Measurements from ENCODE around the gene HPSE2.
A peak's percentile ranks its signal among the peaks of the same experiment; 100 is the strongest.

The HPSE2 gene

DNA sequence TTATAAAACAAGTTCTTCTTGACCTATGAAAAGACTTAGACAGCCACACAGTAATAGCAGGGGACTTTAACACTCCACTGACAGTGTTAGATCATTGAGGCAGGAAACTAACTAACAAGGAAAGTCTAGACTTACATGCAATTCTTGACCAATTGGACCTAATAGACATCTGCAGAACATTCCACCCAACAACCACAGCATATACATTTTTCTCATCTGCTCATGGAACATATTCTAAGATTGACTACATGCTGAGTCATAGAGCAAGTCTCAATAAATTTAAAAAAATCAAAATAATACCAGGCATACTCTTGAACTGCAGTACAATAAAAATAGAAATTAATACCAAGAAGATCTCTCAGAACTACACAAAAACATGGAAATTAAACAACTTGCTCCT, 569.4 kb downstream of the HPSE2 start:
- DNase-seq: no peak

GRCh38 chr10:98664329-98665042, 571.2 kb downstream of the HPSE2 start:
- peak; percentile 12 for DNase-seq

DNA sequence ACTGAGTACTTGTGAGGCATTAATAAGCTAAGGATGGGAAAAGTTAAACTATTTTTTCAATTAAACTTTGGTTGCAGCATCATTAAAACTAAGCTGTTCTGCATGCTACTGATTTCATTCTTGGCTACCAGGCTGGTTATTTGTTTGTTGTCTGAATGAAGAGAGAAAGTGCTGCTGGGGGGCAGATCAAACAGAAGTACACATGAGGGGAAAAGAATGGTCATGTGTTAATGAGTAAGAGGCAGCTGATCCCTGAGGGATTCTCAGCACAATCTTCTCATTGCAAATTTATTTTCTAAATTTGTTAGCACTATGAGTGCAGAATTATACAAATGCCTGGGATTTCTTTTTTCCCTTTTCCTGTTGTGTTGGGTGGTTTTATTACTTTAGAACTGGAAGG, 575.7 kb downstream of the HPSE2 start:
- no peak for DNase-seq

DNA sequence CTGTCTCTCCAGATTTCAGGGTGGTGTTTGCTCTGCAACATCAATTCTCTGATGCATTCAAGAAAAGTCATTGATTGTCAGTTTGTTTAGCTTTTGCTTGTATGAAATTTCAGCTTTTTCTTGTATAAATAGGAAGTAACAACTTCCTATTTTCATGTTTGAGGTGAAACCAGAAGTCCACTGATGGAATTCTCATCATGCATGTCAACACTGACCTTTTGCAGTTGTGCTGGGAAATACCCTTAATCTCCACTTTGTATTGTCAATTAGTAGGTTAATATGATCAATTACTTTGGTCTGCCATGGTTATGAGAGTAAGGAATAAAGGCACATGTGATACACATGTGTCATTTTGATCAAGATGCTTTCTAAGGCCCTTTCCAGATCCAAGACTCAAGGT, 580.2 kb downstream of the HPSE2 start:
- DNase-seq: no peak

DNA sequence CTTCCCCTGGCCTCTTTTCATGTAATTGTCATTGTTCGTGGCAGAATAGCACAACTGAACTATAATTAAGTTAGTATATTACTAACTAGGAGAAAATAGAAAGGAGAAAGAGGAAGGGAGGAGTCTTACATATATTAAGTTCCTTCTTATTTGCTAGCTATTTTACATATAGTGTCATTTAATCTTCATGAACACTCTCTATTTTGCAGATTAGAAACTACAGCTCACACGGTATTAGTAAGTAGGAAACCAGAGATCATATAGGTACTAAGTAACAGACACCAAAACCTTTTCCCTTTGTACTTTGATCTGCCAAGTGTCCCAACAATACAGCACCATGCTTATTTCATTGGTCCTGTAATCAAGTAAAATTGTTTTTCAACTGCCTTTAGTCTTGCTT, 586.5 kb downstream of the HPSE2 start:
- no peak for DNase-seq

DNA sequence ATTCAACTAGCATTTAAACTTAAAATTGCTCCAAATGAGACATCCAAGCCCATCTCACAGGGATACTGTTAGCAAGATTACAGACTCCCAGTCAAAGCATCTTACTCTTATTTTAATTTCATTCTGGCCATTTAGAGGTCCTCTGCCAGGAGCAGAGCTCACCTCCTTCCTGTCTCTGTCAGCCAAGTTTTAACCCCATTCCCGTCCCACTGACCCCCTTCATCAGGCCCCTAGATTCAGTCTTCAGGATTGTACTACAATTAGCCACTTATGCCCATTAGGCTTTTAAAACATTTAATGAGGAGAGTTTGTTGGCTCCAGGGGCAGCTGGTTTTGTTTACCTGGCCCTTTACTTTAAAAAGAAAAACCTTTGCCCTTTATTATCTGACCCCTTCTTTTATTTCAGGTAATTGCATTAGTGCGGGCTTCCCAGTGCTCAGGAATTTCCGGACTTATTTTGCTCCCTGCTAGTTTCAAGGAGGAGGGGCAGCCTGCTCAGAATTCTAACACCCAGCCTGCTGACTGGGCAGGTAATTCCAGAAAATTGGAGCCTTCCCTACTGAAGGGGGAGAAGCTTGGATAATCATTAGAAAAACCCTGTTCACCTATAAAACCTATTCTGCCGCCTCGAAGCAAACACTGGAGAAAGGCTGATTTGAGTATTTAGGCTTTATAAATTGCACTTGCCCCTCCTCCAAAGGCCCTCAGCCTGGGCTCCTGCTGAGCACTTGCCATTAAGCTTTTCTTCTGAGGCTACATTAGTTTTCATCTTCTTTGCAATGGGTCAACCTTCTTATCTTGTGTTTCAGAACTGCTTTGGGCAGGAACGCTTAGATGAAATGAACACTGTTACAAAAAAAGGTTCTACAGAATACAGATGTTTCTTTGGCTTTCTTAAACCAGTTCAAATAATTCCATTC, 588.4 kb downstream of the HPSE2 start:
- DNase-seq: no peak

DNA sequence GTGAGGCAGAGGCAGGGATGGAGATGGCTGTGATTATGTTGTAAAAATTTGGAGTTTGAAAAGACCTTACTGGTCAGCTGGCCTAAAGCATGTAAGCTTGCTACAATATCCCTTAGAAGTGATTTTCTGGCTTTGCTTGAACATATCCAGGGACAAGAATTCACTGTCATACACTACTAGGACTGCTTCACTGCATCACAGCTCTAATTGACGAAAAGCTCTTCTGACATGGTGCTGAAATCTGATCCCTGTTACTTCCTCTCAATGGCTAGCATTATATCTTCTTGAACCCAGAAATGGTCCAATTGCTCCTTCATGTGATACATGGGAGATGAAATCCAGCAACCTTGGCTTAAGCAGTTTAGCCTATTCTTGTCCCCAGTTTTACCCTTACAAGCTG, 591.2 kb downstream of the HPSE2 start:
- DNase-seq: no peak

GRCh38 chr10:98642281-98642680, 593.4 kb downstream of the HPSE2 start:
- no peak for DNase-seq

GRCh38 chr10:98638920-98639319, 596.7 kb downstream of the HPSE2 start:
- DNase-seq: no peak

DNA sequence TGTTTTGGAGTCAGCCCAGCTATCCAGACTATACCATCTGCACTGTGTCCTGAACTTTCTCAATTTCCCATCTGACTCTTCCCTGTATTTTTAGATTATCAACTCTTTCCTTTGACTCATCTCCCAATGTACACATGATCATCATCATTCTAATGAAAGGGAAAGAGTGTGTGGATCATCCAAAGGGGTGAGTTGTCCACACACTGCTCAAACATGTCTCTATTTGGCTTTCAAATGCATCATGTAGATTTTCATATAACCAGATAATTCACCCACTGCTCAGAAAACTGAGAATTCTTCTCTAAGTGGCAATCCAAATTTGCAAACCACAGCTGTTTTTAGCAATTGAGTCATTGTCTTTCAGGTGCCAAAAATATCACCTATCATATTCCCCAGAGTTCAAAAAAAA, 598.7 kb downstream of the HPSE2 start:
- DNase-seq: no peak

DNA sequence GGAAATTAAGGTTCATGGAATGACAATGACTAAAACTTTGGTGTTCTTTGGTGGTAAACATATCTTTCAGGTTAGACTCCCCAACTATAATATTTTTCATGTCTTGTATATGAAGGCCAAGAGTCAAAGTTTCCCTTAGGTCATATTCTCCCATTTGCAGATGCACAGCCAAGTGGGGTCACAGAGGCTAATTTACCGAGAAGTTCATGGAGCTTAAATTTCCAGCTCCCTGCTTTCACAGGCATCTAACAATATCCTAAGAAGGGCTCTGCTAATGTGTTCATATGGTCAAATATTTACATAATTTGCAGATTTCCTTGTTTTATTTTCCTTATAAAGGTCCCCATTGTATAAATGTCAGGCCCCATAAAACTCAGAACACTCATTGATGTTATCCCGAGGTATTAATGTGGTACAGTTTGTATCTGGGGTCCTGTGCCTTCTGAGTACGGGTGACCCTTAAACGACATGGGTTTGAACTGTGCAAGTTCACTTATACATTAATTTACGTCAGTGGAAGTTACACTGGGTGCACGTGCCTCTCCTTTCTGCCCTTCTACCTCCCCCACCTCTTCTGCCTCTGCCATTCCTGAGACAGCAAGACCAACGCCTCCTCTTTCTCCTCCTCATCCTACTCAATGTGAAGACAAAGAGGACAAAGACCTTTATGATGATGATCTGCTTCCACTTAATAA, 603.0 kb downstream of the HPSE2 start:
- DNase-seq: no peak

- DNase-seq: no peak
Observed at GRCh38 chr10:98628206-98628605, 607.4 kb downstream of the HPSE2 start.

DNA sequence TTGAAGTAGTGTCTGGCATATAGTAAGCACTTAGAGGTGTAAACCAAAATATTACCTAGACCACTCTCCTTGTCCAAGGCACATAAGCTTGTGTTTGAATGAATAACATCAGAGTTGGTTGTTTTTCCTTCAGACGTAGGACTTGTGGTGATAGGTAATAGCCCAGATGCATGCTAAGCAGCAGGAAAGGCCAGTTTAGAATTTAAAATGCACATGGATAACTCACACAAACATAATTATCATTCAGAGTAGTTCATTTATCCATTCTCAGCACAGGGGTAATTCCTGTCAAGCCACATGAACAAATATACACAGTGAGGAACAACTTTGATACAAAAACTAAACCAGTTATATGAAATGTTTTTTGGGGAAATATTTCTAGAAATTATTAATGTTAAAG, 607.9 kb downstream of the HPSE2 start:
- no peak for DNase-seq

DNA sequence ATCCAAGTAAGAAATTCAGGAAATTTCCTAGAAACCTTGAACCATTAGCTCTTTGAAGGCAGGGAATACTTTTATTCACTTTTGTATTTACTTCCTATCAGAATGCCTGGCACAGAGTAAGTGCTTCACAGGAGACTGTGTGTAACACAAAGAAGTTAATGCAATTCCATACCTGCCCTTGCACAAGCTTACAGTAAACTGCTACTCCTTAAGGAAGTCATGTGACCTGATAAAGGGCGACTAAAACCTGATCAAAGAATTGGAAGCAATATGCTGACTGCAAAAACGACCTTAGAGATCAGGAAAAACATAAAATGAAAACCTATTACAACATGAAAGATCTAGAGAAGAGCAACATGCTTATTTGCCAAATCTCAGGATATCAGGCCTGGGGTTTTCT, 610.7 kb downstream of the HPSE2 start:
- no peak for DNase-seq

DNA sequence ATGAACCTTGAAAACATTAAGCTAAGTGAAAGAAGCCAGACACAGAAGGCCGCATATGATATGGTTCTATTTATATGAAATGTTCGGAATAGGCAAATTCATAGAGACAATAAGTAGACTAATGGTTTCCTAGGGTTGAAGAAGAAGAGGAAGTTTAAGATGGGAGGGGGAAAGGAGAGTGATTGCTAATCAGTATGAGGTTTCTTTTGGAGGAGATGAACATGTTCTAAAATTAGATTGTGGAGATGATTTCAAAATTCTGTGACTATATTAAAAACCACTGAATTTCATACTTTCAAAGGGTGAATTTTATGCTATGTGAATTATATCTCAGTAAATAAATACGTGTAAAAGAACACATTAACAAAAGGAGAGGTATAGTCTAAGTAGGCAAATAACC, 612.5 kb downstream of the HPSE2 start:
- DNase-seq: no peak

DNA sequence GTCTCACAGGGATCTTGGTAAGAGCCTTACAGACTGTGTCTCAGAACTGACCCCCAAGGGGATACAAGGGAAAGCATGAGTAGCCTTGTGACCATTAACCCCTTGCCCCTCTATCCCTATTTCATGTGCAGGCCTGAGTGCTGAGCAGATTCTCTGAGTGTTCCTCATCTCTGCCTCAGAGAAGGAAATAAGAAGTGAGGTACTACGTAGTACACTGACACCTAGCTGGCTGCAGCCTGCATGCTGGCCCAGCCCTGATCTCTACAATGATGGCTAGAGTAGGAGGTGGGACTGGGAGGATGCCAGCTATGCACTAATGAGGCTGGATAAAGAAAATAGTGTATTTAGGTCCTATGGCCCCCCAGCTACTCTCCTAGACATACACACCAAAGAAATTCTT, 614.0 kb downstream of the HPSE2 start:
- DNase-seq: no peak

DNA sequence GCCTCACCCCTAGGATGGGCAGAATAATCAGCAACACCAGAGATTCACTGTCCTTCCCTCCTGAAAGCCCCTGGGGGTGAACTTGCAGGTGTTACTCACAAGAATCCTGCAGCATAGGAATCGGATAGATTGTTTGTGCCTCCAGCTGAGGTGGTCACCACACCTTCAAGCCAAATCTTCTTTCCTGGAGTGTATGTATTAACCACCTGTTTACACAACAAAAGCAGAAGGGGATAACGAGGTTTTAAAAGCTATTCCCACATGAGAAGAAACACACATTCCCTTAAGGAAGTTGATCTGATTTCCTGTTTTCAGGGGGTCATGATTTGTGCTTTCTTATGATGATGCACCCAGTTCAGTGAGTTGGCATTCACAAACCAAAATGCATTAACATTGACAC, 615.1 kb downstream of the HPSE2 start:
- DNase-seq: no peak

GRCh38 chr10:98619446-98619845, 616.2 kb downstream of the HPSE2 start:
- no peak for DNase-seq

- DNase-seq: no peak
Observed at GRCh38 chr10:98617906-98618520, 617.6 kb downstream of the HPSE2 start.

DNA sequence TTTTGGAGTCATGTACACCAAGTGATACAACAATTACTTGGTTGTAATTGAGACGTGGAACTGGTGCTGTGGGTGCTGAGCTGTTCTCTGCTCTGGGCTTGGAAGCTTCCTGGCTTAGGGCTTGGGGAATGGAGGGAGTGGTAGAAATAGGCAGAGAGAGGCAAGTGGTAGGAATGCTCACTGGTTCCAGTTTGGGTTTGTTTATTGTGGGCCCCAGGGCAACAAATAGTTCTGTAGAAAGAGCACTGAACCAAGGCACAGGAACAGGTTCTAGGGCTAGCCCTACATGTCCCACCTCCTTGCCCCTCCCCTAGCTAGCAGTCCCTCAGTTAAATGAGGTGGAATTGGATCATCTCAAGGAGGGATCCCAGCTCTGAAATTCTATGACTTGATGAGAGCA, 622.2 kb downstream of the HPSE2 start:
- no peak for DNase-seq

GRCh38 chr10:98611436-98611835, 624.2 kb downstream of the HPSE2 start:
- no peak for DNase-seq

GRCh38 chr10:98610836-98611235, 624.8 kb downstream of the HPSE2 start:
- no peak for DNase-seq

DNA sequence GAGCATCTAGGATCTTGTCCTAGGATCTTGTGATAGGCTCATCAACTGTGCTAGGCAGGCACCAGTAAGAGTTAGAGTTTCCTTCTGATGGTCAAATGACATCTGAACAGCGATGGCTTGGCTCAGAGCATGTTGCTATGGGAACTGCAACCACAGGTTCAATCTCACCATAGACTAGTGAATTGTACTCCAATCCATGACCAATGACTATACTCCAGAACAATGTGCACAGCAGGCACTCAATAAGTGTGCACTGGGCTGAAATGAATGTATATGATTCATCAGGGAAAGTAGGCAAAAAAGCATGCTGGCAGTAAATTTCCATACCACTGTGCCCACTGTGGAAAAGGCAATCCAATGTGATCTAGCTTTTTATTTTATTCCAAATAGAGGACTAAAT, 625.4 kb downstream of the HPSE2 start:
- DNase-seq: no peak

Data from NCI-H1694 treated with DMSO at 0.1 percent for 48 hours (cell line).